Stimulated activated CD4-positive, alpha-beta T cell treated with anti-CD3 and anti-CD28 coated beads, Interleukin-1b, Interleukin-23, amount 100 ng/mL, for 24 hours (primary cell): ENCODE data around the gene PSG1.
"Not testable (repeated sequence)": the region's sequence is repeated elsewhere in the genome, so short reads cannot be mapped to it uniquely, and the experiment has no call there.

Source experiments
- DNase-seq, 4 experiments: peaks; one replicate each; pipeline ENCODE4 v3.0.0-alpha.2; 2020; ENCODE audit warnings: low read depth in 4 of 4, low spot score in 1 of 4

PSG1 gene

GRCh38 chr19:42879613-42880012, at the start of gene PSG1:
Gene PSG1, minus strand, starts transcription at chr19:42879713. Its CDS starts 132 bp downstream, at chr19:42879581.
- no peak for DNase-seq

- no peak for DNase-seq
Measured at GRCh38 chr19:42928896-42929295, 49.4 kb upstream of the PSG1 start.

- DNase-seq: no peak
Measured at GRCh38 chr19:42926781-42927180, 47.3 kb upstream of the PSG1 start.

DNA sequence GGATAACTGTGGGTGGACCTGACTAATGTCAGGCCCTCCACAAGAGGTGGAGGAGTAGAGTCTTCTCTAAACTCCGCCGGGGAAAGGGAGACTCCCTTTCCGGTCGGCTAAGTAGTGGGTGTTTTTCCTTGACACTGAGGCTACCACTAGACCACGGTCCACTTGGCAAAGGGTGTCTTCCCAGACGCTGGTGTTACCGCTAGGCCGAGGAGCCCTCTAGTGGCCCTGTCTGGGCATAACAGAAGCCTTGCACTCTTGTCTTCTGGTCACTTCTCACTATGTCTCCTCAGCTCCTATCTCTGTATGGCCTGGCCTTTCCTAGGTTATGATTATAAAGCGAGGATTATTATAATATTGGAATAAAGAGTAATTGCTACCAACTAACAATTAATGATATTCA, 43.6 kb upstream of the PSG1 start:
- not testable (repeated sequence) for DNase-seq

GRCh38 chr19:42920971-42921370, 41.5 kb upstream of the PSG1 start:
- not testable (repeated sequence) for DNase-seq

GRCh38 chr19:42919757-42920079, 40.2 kb upstream of the PSG1 start:
- no peak for DNase-seq

GRCh38 chr19:42919070-42919756, 39.7 kb upstream of the PSG1 start:
- not testable (repeated sequence) for DNase-seq

- not testable (repeated sequence) for DNase-seq
Measured at GRCh38 chr19:42918377-42919069, 39.0 kb upstream of the PSG1 start.

- not testable (repeated sequence) for DNase-seq
Measured at GRCh38 chr19:42917634-42918033, 38.1 kb upstream of the PSG1 start, which contains the start of gene PSG6. Gene PSG6, minus strand, starts transcription at chr19:42917894. Its CDS starts 102 bp downstream, at chr19:42917792.

GRCh38 chr19:42916931-42917330, 37.4 kb upstream of the PSG1 start:
- DNase-seq: not testable (repeated sequence)

- DNase-seq: not testable (repeated sequence)
Measured at GRCh38 chr19:42913516-42913915, 34.0 kb upstream of the PSG1 start.

- not testable (repeated sequence) for DNase-seq
Measured at GRCh38 chr19:42912941-42913340, 33.4 kb upstream of the PSG1 start.

DNA sequence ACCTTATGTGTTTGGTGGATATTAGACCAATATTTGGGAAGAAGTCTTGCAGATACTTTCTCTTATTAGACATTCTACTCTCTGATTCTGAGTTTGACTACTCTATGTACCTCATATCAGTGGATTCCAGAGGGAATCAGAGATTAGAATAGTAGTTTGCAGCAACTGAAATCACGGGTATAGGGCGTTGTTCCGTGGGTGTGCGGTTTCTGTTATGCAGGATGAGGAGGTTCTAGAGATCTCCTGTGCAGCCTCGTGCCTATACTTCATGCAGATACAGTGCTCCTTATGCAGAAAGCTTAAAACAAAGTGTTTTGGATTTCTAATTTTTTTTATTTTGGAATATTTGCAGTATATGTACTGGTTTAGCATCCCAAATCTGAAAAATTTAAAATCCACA, 32.2 kb upstream of the PSG1 start:
- not testable (repeated sequence) for DNase-seq

- not testable (repeated sequence) for DNase-seq
Measured at GRCh38 chr19:42906162-42906561, 26.6 kb upstream of the PSG1 start.

DNA sequence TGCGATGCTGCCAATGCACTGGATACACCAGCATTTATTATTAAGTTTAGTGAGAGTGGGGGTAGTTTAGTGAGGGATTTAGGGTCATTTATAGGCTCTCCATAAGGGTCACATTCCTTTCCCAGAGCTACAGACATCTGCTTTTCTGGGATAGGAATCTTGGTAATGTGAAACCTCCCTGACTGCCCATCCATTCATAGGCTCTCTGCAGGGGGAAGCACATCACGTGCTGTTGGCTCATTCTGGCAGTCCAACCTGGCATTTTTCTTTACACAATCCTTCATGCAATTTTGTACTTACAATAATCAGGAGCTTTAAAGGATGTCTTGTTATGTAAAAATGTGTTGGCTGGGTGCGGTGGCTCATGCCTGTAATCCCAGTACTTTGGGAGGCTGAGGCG, 21.0 kb upstream of the PSG1 start:
- not testable (repeated sequence) for DNase-seq

DNA sequence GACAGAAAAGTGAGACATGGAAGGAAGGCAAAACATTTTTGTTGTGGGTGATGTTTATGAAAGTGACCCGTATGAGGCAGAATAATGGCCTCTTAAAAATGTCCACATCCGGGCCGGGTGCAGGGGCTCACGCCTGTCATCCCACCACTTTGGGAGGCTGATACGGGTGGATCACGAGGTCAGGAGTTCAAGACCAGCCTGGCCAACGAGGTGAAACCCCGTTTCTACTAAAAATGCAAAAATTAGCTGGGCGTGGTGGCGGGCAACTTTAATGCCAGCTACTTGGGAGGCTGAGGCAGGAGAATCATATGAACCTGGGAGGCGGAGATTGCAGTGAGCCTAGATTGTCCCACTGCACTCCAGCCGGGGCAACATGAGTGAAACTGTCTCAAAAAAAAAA, 20.2 kb upstream of the PSG1 start:
- not testable (repeated sequence) for DNase-seq

GRCh38 chr19:42899110-42899509, 19.6 kb upstream of the PSG1 start:
- not testable (repeated sequence) for DNase-seq

- not testable (repeated sequence) for DNase-seq
Measured at GRCh38 chr19:42898656-42899055, 19.1 kb upstream of the PSG1 start.

- not testable (repeated sequence) for DNase-seq
Measured at GRCh38 chr19:42897729-42898128, 18.2 kb upstream of the PSG1 start.

DNA sequence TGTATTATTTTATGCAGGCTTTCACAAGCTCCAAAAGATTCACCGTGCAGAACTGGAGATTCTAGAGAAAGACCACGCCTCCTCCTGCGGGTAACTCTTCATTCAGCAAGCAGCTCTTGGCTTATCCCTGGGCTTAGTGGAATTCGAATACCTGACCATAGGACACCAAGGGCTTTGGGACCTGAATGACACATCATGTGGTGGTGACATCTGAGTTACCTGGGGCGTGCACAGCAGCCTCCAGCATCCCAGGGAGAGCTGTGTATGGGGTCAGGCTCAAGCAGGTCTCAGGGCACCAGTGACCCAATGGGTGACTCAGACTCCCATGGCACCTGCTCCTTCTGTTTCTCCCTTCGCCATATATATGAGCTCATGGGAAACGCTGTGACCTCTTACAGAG, 10.9 kb upstream of the PSG1 start:
- not testable (repeated sequence) for DNase-seq

- DNase-seq: not testable (repeated sequence)
Measured at GRCh38 chr19:42887876-42888445, 8.4 kb upstream of the PSG1 start.

- DNase-seq: not testable (repeated sequence)
Measured at GRCh38 chr19:42882730-42883129, 3.2 kb upstream of the PSG1 start.
